Globus pallidus (tissue), 1 donor: ENCODE data around the gene EEF1A2.

ENCODE experiments used
- DNase-seq: peaks from one replicate; pipeline ENCODE4 v3.0.0-alpha.2; 2015; ENCODE audit warnings: low spot score

The EEF1A2 gene

GRCh38 chr20:63536997-63537524 is 38.2 kb upstream of the EEF1A2 start, which contains the start of gene PTK6:
Gene PTK6 (minus strand): TSS chr20:63537376. CDS start chr20:63537314, 62 bp downstream.
- no peak for DNase-seq

DNA sequence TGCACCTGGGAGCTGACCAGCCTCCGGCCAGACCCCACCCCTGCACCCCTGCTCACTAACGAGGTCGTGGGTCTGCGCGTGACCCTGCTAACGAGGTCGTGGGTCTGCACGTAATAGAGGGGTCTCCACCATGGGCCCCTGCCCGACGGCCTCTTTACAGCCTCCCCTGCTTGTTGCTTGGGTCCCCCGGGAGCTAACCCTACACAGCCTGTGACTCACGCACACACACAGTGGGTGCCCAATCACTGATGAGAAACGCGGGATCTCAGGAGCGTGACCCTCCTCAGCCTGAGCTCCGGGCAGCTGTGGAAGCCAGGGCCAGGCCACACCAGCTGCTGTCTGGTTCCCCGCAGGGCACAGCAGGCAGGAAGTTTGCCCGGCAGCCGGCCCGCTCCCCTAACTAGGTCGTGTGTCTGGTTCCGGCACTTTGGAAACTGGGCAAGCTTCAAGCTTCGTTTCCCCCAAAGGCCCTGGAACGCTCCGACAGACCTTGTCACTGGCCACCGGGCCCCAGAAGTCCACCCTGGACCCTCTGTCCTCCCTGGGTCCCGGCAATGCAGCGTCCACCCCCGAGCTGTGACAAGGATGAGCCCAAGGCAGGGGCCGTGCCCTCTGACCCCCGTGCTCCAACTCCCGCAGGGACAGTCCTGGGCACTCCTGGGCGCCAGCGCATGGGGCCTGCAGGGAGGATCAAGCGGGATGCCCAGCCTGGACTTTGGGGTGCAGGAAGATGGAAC is 37.5 kb upstream of the EEF1A2 start:
- DNase-seq, result no peak

- DNase-seq, result no peak
These were observed 36.2 kb upstream of the EEF1A2 start for GRCh38 chr20:63534831-63535651.

- no peak for DNase-seq
These were observed 35.5 kb upstream of the EEF1A2 start for GRCh38 chr20:63534427-63534830.

DNA sequence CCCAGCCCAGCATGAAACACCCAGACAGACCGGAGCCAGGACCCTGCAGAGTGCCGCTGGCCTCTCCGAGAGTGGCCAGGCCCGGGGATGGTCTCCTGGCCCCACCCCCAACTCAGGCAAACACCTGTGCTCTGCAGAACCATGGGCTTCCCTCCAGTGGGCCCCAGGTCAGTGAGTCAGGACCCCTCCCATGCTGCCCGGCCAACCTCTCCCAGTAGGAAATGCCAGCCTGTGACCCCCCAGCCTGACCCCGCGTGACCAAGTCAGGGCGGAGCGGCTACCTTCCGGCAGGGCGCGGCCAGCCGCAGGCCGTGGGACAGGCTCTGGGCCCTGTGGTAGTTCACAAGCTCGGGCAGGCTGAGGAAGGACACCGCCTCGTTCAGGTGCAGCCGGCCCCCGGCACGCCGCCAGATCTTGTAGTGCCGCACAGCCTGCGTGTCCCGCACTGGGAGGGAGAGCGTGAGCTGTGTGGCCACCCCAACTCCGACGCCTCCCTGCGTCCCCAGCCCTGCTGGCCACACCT is 35.0 kb upstream of the EEF1A2 start:
- DNase-seq, result no peak

GRCh38 chr20:63533388-63533787 is 34.5 kb upstream of the EEF1A2 start:
- DNase-seq, result no peak

GRCh38 chr20:63532449-63532971 is 33.6 kb upstream of the EEF1A2 start:
- no peak for DNase-seq

- DNase-seq, result no peak
These were observed 33.0 kb upstream of the EEF1A2 start for GRCh38 chr20:63531686-63532448.

- DNase-seq, result no peak
These were observed 31.9 kb upstream of the EEF1A2 start for GRCh38 chr20:63530788-63531160.

DNA sequence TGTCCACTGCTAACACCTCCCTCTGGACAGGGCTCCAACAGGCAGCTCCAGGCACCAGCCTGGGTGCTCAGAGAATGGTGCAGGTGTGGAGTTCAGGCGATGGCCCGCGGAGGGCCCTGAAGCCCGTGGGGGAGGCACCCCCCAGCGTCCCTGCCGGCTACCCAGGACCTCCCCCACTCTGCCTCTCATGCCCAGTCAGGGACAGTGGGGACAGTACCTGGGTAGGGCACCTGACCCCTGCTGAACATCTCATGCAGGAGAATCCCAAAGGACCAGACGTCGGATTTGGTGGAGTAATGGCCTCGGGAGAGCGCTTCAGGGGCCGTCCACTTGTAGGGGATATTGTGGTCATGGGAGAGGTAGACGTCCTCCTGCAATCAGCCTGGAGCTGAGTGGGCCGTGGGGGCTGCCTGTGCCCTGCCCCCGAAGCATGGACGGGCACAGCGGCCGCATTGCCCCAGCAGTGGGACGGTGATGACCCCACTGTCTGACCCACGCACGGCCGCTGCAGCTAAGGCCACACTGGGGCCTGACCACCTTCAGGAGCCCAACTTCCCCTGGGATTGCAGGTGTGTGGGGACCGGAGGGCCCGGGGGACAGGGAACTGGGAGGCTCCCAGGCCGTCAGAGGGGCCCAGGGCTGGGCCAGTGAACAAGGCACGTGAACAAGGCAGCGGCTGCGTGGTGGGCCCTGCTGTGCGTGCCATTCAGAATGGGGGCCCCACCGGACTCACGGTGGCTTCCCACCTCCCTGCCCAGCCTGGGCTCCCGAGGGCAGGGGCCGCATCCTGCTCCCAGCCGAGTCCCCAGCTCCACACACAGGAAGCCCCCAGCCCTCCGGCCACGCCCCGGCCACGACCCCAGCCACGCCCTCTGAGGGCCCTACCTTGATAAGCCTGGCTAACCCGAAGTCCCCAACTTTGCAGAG is 31.2 kb upstream of the EEF1A2 start:
- DNase-seq, result no peak

DNA sequence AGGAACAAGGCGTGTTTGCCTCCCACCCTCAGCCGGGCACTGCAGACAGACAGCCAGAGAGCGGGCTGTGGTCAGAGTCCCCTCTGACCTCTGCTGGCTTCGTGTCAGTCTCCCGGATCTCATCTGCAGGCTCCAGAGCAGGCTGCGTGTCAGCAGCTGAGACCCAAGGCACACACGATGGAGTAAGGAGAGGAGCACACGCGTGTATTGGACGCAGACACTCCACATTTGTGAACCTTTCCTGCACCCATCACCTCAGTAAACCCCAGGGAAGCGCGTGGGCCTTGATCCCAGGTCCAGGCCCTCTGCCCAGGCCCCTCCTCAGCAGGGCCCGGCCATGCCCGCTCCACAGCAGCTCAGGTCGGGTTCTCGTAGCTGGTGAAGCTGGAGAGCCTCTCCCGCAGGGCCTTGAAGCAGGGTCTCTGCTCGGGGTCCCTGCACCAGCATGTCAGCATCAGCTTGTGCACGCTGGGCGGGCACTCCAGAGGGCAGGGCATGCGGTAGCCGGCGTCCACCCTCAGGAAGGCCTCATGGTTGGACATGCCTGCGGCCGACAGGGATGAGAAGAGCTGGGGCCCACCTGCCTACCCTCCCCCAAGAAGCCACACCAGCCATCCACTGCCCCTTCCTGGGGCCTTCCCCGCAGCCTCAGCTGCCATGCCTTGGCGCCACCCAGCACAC is 30.4 kb upstream of the EEF1A2 start:
- no peak for DNase-seq

GRCh38 chr20:63527184-63527583 is 28.3 kb upstream of the EEF1A2 start:
- DNase-seq, result no peak

DNA sequence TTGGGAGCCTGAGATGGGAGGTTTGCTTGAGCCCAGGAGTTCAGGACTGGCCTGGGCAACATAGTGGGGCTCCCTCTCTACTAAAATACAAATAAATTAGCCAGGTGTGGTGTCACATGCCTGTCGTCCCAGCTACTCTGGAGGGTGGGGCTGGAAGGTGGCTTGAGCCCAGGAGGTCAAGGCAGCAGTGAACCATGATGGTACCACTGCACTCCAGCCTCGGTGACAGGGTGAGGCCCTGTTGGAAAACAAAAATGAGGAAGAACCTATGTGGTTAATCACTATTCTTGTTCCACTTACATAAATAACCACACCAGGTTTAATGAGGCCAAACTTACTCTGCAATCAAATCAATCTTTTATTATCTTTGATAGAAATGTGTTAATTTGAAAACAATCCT is 27.1 kb upstream of the EEF1A2 start:
- no peak for DNase-seq

DNA sequence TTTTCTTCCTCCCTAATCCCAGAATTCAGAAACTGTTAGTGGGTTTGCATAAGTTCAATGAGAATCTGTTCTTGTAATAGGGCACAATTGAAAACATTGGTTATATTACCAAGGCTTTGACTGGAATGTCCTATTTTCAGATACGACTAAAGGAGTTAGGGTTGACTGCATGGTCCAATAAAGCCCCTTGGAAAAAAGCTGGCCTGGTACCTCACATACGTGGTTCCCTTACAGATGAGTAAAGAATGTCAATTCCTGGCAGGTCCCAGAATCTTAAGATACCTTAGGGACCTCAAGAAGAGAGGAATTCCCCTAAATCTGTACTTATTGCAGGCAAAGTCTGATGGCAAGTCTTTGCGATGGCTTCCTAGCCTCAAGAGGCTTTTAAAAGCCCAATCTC is 26.3 kb upstream of the EEF1A2 start:
- DNase-seq, result no peak

- no peak for DNase-seq
These were observed 24.2 kb upstream of the EEF1A2 start for GRCh38 chr20:63522981-63523611.

GRCh38 chr20:63522091-63522868 is 23.4 kb upstream of the EEF1A2 start:
- DNase-seq, result no peak

- DNase-seq, result no peak
These were observed 22.7 kb upstream of the EEF1A2 start for GRCh38 chr20:63521602-63522001.

DNA sequence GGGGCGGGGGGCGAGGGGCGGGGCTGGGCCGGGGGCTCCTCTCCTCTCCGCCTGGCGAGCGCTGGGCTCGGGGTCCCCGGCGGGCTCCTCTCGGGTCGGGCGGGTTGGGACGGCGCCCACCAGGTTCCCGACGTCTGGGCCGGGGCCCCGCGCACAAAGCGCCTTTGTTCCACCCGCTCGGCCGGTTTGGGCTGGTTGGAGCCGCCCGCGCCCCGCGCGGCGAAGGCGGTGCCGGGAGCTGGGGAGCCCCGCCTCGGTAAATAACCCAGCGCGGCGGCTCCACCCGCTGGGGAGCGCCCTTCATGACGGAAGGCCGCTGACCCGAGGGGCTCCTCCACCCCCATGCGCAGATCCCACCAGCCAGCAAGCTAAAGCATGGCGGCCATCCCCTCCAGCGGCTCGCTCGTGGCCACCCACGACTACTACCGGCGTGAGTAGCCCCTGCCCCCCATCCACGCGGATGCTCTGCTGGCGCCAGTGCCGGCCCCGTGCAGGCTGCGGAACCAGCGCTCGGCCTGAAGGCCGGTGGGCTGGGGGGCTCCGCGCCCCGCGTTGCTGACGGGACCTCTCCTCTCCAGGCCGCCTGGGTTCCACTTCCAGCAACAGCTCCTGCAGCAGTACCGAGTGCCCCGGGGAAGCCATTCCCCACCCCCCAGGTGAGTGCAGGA is 22.2 kb upstream of the EEF1A2 start:
- DNase-seq, result peak; percentile 80
